Endometrium (tissue), 2 donors: ENCODE measurements around the gene FDXR.

Experiments used
- FAIRE-seq: peaks from 2 replicates; lab custom pipeline; 2012; peaks lifted over from hg19 to GRCh38; lab: Jason Lieb, UNC
- donor health status: control.
- donor health status: control.

The FDXR gene

GRCh38 chr17:74833501-74834377, 39.1 kb downstream of the FDXR start:
- FAIRE-seq = no peak

GRCh38 chr17:74832421-74832820, 40.4 kb downstream of the FDXR start:
- no peak for FAIRE-seq

GRCh38 chr17:74831444-74832146, 41.2 kb downstream of the FDXR start:
- FAIRE-seq = no peak

- no peak for FAIRE-seq
These were observed 41.9 kb downstream of the FDXR start for GRCh38 chr17:74830861-74831260.

- FAIRE-seq = no peak
These were observed 45.0 kb downstream of the FDXR start for GRCh38 chr17:74827800-74828199.

- FAIRE-seq = no peak
These were observed 46.7 kb downstream of the FDXR start for GRCh38 chr17:74825952-74826719.

- no peak for FAIRE-seq
These were observed 47.7 kb downstream of the FDXR start for GRCh38 chr17:74824961-74825627.

GRCh38 chr17:74822939-74823367, 49.8 kb downstream of the FDXR start:
- no peak for FAIRE-seq

GRCh38 chr17:74822335-74822938, 50.4 kb downstream of the FDXR start:
- no peak for FAIRE-seq

GRCh38 chr17:74821655-74822334, 51.0 kb downstream of the FDXR start:
- no peak for FAIRE-seq

- no peak for FAIRE-seq
These were observed 52.9 kb downstream of the FDXR start for GRCh38 chr17:74819801-74820436.

GRCh38 chr17:74818291-74818938, 54.4 kb downstream of the FDXR start:
- FAIRE-seq = no peak

GRCh38 chr17:74816905-74817620, 55.7 kb downstream of the FDXR start:
- FAIRE-seq = no peak

- FAIRE-seq = no peak
These were observed 57.0 kb downstream of the FDXR start for GRCh38 chr17:74815550-74816370.

GRCh38 chr17:74815067-74815466, 57.7 kb downstream of the FDXR start:
- no peak for FAIRE-seq

GRCh38 chr17:74814453-74814852, 58.3 kb downstream of the FDXR start:
- no peak for FAIRE-seq
